ENCODE results near the gene FANCC. TPM values are rescaled to one million over a fixed set of nuclear protein-coding genes. Genes with fewer than 3 reads are reported as not detected.

The FANCC gene
- total RNA-seq, 1 donor from 2014 or later = 7.9 TPM

- Histone ChIP-seq H3K9ac (ENCODE audit: low read length) (no peak overlapping the region), H3K79me2 (ENCODE audit: insufficient read depth, low read length) (no peaks in the 10 kb centered on the region), H3K27me3 (ENCODE audit: insufficient read depth, low read length) (no peaks in the 10 kb centered on the region), H3K4me3 (ENCODE audit: insufficient read depth, low read depth, low read length) (no peak overlapping the region), H3K36me3 (ENCODE audit: insufficient read depth, low read length) (no peaks in the 10 kb centered on the region), H2AFZ (ENCODE audit: low read depth, low read length) (no peak overlapping the region), H3K4me1 (ENCODE audit: insufficient read depth, low read length) (no peaks in the 10 kb centered on the region), H4K20me1 (ENCODE audit: insufficient read depth, low read length) (no peaks in the 10 kb centered on the region), H3K4me2 (ENCODE audit: low read length) (no peak overlapping the region), H3K9me3 (ENCODE audit: insufficient read depth, low read depth, low read length) (no peaks in the 10 kb centered on the region), H3K27ac (ENCODE audit: low read depth, low read length) (no peak overlapping the region)
- Mint-ChIP-seq H3K27ac (ENCODE audit: unreplicated experiment) (no peak overlapping the region), H3K9me3 (ENCODE audit: unreplicated experiment) (no peaks in the 10 kb centered on the region), H3K27me3 (ENCODE audit: low read depth, unreplicated experiment) (peaks cover 2% of the 10 kb centered on the region), H3K36me3 (ENCODE audit: low read depth, unreplicated experiment) (peaks cover 7% of the 10 kb centered on the region), H3K4me3 (ENCODE audit: unreplicated experiment) (no peak overlapping the region), H3K4me1 (ENCODE audit: low read depth, unreplicated experiment) (peaks cover 6% of the 10 kb centered on the region)
- DNase-seq (ENCODE audit: low read depth) = no peak
- no peak for FAIRE-seq
- TF ChIP-seq EZH2 (IDR thresholded peaks at IDR 0.05; ENCODE audit: insufficient read depth, low read length) (no peak), CTCF (IDR thresholded peaks at IDR 0.05; ENCODE audit: insufficient read depth, low read depth, low read length) (no peak)
These were observed 179.8 kb downstream of the FANCC start for GRCh38 chr9:95137587-95138145.

GRCh38 chr9:95135756-95136155, 181.8 kb downstream of the FANCC start:
- Histone ChIP-seq H3K36me3 (ENCODE audit: insufficient read depth, low read length) (no peaks in the 10 kb centered on the region), H3K27ac (ENCODE audit: low read depth, low read length) (no peak overlapping the region), H3K27me3 (ENCODE audit: insufficient read depth, low read length) (no peaks in the 10 kb centered on the region), H3K9ac (ENCODE audit: low read length) (no peak overlapping the region), H3K4me2 (ENCODE audit: low read length) (no peak overlapping the region), H3K4me1 (ENCODE audit: insufficient read depth, low read length) (no peaks in the 10 kb centered on the region), H3K79me2 (ENCODE audit: insufficient read depth, low read length) (no peaks in the 10 kb centered on the region), H3K9me3 (ENCODE audit: insufficient read depth, low read depth, low read length) (no peaks in the 10 kb centered on the region), H4K20me1 (ENCODE audit: insufficient read depth, low read length) (no peaks in the 10 kb centered on the region), H3K4me3 (ENCODE audit: insufficient read depth, low read depth, low read length) (no peak overlapping the region), H2AFZ (ENCODE audit: low read depth, low read length) (no peak overlapping the region)
- FAIRE-seq = no peak
- no peak for DNase-seq (ENCODE audit: low read depth)
- peaks cover 2% of the 10 kb centered on the region for H3K27me3 Mint-ChIP-seq (ENCODE audit: low read depth, unreplicated experiment)
- H3K4me1 Mint-ChIP-seq (ENCODE audit: low read depth, unreplicated experiment) = peaks cover 16% of the 10 kb centered on the region
- H3K9me3 Mint-ChIP-seq (ENCODE audit: unreplicated experiment) = no peaks in the 10 kb centered on the region
- no peak overlapping the region for H3K4me3 Mint-ChIP-seq (ENCODE audit: unreplicated experiment)
- no peak overlapping the region for H3K27ac Mint-ChIP-seq (ENCODE audit: unreplicated experiment)
- H3K36me3 Mint-ChIP-seq (ENCODE audit: low read depth, unreplicated experiment) = peaks cover 7% of the 10 kb centered on the region
- TF ChIP-seq EZH2 (IDR thresholded peaks at IDR 0.05; ENCODE audit: insufficient read depth, low read length) (no peak), CTCF (IDR thresholded peaks at IDR 0.05; ENCODE audit: insufficient read depth, low read depth, low read length) (no peak)

- Histone ChIP-seq H3K9me3 (ENCODE audit: insufficient read depth, low read depth, low read length) (no peaks in the 10 kb centered on the region), H3K9ac (ENCODE audit: low read length) (no peak overlapping the region), H4K20me1 (ENCODE audit: insufficient read depth, low read length) (no peaks in the 10 kb centered on the region), H3K27me3 (ENCODE audit: insufficient read depth, low read length) (no peaks in the 10 kb centered on the region), H3K36me3 (ENCODE audit: insufficient read depth, low read length) (no peaks in the 10 kb centered on the region), H3K27ac (ENCODE audit: low read depth, low read length) (no peak overlapping the region), H3K79me2 (ENCODE audit: insufficient read depth, low read length) (no peaks in the 10 kb centered on the region), H3K4me1 (ENCODE audit: insufficient read depth, low read length) (no peaks in the 10 kb centered on the region), H2AFZ (ENCODE audit: low read depth, low read length) (no peak overlapping the region), H3K4me2 (ENCODE audit: low read length) (no peak overlapping the region), H3K4me3 (ENCODE audit: insufficient read depth, low read depth, low read length) (no peak overlapping the region)
- FAIRE-seq (no peak), DNase-seq (ENCODE audit: low read depth) (no peak)
- H3K27ac Mint-ChIP-seq (ENCODE audit: unreplicated experiment) = no peak overlapping the region
- peaks cover 2% of the 10 kb centered on the region for H3K27me3 Mint-ChIP-seq (ENCODE audit: low read depth, unreplicated experiment)
- H3K4me1 Mint-ChIP-seq (ENCODE audit: low read depth, unreplicated experiment) = peaks cover 18% of the 10 kb centered on the region
- no peak overlapping the region for H3K4me3 Mint-ChIP-seq (ENCODE audit: unreplicated experiment)
- peaks cover 7% of the 10 kb centered on the region for H3K36me3 Mint-ChIP-seq (ENCODE audit: low read depth, unreplicated experiment)
- TF ChIP-seq EZH2 (IDR thresholded peaks at IDR 0.05; ENCODE audit: insufficient read depth, low read length) = no peak
- TF ChIP-seq CTCF (IDR thresholded peaks at IDR 0.05; ENCODE audit: insufficient read depth, low read depth, low read length) = no peak
- H3K9me3 Mint-ChIP-seq (ENCODE audit: unreplicated experiment) = no peaks in the 10 kb centered on the region
These were observed 183.0 kb downstream of the FANCC start for GRCh38 chr9:95134457-95134881.
